A549 treated with AZD9567 at 1 μM for 4 hours (cell line): ENCODE data around the gene GET4. TPM values are rescaled to one million over a fixed set of nuclear protein-coding genes. Genes with fewer than 3 reads are reported as not detected.

Experiments used
- total RNA-seq: library from RNA; stranded (reverse); fragments of 200-300 nt; extraction: Qiagen RNA extraction; gene quantifications from 5 replicates; pipeline ENCODE4 v1.2.3, GENCODE V29; 2022; ENCODE audit not compliant: insufficient read depth

GET4 gene
- 41.2 to 68.6 TPM (median 61.9 TPM) in 5 replicates for total RNA-seq

GRCh38 chr7:876077-876971 is at the start of gene GET4:
Gene GET4 (plus strand): TSS chr7:876554. CDS start chr7:876646, 92 bp downstream.

GRCh38 chr7:832167-832967 is 44.0 kb upstream of the GET4 start, which contains the start of gene SUN1:
Gene SUN1 (plus strand): TSS chr7:832476. CDS start chr7:832525, 49 bp downstream.

Other genes with a start within 250 kb of the GET4 start
- 41.6 to 47.5 TPM (median 44.0 TPM) in 5 replicates for gene DNAAF5, start 149.9 kb upstream of the GET4 start, total RNA-seq
- 26.6 to 29.8 TPM (median 28.6 TPM) in 5 replicates for gene PRKAR1B, start 149.3 kb upstream of the GET4 start, total RNA-seq
- gene SUN1, start 44.1 kb upstream of the GET4 start, total RNA-seq = 63.6 to 101 TPM (median 95.8 TPM) in 5 replicates
- gene ADAP1, start 78.1 kb downstream of the GET4 start, total RNA-seq = 3.2 to 6.5 TPM (median 3.5 TPM) in 5 replicates
- gene COX19, start 99.0 kb downstream of the GET4 start, total RNA-seq = 5.8 to 6.5 TPM (median 6.0 TPM) in 5 replicates
- gene CYP2W1, start 106.6 kb downstream of the GET4 start, total RNA-seq = 0.05 TPM in 1 of 5 replicates, not detected in the others
- gene GPR146, start 168.0 kb downstream of the GET4 start, total RNA-seq = 1.8 to 2.8 TPM (median 2.3 TPM) in 5 replicates
- 1.0 to 2.0 TPM (median 1.2 TPM) in 5 replicates for gene GPER1, start 211.6 kb downstream of the GET4 start, total RNA-seq